HG03469 (cell line): ENCODE results near the gene MMP28.

ENCODE experiments used
- ATAC-seq: cut with Tn5 transposase; IDR thresholded peaks from one replicate; pipeline ENCODE4 v1.9.1; 2021; ENCODE audit warnings: mild to moderate bottlenecking, moderate library complexity, moderate number of reproducible peaks; ENCODE audit not compliant: unreplicated experiment

Gene MMP28

GRCh38 chr17:35801583-35802224 lies 6.3 kb upstream of the MMP28 start:
- ATAC-seq, result no peak

GRCh38 chr17:35799942-35800341 lies 4.5 kb upstream of the MMP28 start:
- no peak for ATAC-seq

GRCh38 chr17:35797918-35798317 lies 2.5 kb upstream of the MMP28 start:
- ATAC-seq, result no peak

- no peak for ATAC-seq
These were observed 1.9 kb upstream of the MMP28 start for GRCh38 chr17:35797370-35797769.

- ATAC-seq, result no peak
These were observed 1.5 kb upstream of the MMP28 start for GRCh38 chr17:35796942-35797341.

- ATAC-seq, result no peak
These were observed 427 bp upstream of the MMP28 start for GRCh38 chr17:35795871-35796265.

- no peak for ATAC-seq
These were observed 2.2 kb downstream of the MMP28 start for GRCh38 chr17:35793257-35793656.

- ATAC-seq, result no peak
These were observed 3.6 kb downstream of the MMP28 start for GRCh38 chr17:35791681-35792350.

GRCh38 chr17:35790841-35791240 lies 4.6 kb downstream of the MMP28 start:
- ATAC-seq, result no peak

GRCh38 chr17:35788477-35789368 lies 6.7 kb downstream of the MMP28 start:
- no peak for ATAC-seq

- no peak for ATAC-seq
These were observed 8.5 kb downstream of the MMP28 start for GRCh38 chr17:35786941-35787432.

- no peak for ATAC-seq
These were observed 10.5 kb downstream of the MMP28 start for GRCh38 chr17:35784895-35785294.

GRCh38 chr17:35780950-35781349 lies 14.5 kb downstream of the MMP28 start:
- no peak for ATAC-seq

- no peak for ATAC-seq
These were observed 16.7 kb downstream of the MMP28 start for GRCh38 chr17:35778641-35779196.

GRCh38 chr17:35775583-35775982 lies 19.9 kb downstream of the MMP28 start:
- no peak for ATAC-seq

- no peak for ATAC-seq
These were observed 20.4 kb downstream of the MMP28 start for GRCh38 chr17:35775039-35775438.

GRCh38 chr17:35774499-35774898 lies 20.9 kb downstream of the MMP28 start:
- no peak for ATAC-seq

GRCh38 chr17:35773679-35774425 lies 21.6 kb downstream of the MMP28 start:
- ATAC-seq, result no peak

- no peak for ATAC-seq
These were observed 22.3 kb downstream of the MMP28 start for GRCh38 chr17:35773129-35773528.

GRCh38 chr17:35769895-35770486 lies 25.4 kb downstream of the MMP28 start:
- ATAC-seq, result no peak
